ENCODE measurements around the gene SOST.

Gene SOST

DNA sequence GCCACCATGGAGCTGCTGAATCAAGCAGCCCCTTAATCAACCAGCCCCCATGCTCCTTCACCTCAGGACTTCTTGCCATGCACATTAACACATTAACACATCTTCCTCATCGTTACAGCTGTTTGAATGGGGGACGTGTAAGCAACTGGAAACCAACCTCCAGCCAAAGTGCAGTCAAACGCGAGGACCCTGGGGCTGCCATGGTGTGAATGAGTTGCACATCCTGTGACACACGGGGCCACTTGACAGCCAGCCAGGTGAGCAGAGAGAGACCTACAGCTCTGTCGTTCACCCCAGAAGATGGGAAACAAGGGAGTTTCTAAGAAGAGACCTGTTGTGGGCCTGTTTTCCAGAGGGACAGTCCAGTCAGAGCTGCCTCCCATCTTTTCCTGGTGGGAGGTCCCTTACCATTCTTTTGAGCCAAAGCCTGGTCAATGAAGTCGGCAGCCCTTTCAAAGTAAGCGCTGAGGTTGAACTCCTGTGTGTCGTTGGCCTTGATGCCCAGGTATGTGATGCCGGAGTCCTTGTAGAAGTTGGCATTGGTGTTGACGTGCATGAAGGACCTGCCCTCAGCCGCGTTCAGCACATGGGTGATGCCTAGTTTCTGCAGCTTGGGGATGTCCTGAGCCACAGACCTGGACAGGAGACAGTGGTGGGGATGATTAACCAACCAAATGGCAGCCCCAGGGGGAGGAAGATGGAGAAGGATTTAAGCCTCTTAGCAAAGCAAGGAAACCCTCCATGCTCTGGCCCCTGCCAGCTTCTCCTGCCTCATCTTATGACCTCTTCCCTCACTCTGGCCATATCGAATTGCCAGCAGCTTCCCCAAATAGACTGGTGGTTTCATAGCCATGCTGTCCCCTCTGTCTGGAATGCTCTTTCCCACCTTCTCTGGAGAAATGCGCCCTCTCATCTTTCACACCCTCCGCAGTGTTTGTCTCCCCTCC, 16.0 kb upstream of the SOST start:
- DNase-seq = no peak

DNA sequence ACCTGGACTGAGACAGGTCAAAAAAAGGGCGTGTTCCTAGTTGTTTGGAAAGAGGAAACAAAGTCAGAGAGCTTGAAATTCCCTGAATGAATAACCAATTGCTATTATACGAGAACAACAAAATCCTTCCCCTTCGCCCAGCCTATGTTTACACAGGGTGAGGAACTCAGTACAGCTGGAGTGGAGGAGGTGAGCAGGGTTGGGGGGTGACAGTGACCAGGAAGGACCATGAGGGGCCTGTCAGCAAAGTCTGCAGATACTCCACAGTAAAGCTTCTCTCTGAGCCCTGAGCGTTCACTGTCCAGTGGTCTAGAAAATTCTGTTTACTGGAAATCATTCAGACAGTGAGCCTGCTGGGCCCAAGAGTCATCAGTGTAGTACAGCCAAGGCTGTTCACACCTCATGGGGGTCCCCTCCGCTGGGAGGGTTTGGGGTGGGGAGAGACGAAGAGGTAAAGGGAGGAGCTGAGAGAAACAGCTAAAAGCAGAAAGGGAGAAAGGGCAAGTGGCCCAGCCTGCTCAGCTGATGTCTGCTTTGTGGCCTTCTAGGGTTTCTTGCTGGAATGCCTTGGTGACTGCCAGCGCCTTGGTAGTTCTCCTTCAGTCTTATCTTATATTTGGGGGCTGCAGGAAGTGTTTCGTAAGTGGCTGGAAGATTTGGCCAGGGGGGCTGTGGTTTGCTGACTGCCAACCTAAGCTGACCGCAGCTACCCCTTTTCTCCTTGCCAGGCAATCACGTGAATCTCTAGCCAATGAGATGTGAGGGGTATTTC, 14.5 kb upstream of the SOST start:
- no peak for DNase-seq

DNA sequence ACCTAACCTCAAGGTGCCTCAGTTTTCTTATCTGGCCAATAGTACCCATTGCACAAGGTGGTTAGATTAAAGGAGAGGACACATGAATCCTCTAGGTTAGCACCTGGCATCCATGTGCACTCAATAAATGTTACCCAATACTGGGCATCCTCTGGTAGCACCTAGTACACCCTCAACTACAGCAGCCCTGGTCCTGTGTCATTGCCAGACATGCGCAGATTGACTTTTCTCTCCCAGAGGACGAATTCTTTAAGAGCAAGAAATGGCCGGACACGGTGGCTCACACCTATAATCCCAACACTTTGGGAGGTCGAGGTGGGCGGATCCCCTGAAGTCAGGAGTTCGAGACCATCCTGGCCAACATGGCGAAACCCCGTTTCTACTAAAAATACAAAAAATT, 12.9 kb upstream of the SOST start:
- no peak for DNase-seq

DNA sequence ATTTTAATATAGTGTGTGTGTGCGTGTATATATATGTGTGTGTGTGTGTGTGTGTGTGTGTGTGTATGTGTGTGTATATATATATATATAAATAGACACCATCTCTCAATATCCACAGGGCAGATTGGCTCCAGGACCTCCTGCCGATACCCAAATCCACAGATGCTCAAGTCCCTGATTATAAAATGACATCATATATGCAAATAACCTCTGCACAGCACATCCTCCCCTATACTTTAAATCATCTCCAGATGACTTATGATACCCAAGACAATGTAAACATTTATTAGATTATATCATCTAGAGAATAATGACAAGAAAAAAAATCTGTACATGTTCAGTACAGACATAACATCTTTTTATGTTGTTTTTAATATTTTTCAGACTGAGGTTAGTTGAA, 12.4 kb upstream of the SOST start:
- DNase-seq = no peak

DNA sequence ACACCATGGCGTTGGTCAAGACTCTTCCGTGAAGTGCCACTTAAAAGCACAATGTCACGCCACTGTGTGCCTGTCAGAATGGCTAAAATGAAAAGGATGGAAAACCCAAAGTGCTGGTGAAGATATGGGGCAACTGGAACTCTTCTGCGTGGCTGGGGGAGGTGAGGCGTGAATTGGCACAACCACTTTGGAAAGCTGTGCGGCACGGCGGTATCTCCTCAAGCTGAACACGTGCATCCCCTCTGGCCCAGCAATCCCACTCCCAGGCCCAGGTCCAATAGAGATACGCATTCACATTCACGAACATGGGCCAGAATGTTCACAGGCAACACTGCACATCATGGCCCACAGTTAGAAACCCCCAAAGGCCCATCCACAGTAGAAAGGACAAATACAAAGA, 11.3 kb upstream of the SOST start:
- DNase-seq = no peak

DNA sequence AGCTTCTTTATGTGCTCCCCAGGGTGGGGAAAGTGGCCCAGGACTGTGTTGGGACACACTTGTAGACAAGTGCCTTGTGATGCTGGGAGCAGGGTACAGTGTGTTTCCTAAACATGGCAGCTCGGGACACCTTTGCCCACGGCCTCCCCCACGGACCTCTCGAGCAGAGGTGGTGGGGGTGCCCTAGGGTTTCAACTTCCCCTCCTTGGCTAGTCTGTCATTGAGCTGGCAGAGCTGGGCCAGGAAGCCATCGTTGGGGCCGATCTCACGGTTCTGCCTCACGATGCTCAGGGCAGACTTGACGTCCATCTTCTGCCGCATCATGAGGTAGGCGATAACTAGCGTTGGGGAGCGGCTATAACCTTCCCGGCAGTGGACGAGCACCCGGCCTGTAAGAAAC, 10.8 kb upstream of the SOST start:
- no peak for DNase-seq

DNA sequence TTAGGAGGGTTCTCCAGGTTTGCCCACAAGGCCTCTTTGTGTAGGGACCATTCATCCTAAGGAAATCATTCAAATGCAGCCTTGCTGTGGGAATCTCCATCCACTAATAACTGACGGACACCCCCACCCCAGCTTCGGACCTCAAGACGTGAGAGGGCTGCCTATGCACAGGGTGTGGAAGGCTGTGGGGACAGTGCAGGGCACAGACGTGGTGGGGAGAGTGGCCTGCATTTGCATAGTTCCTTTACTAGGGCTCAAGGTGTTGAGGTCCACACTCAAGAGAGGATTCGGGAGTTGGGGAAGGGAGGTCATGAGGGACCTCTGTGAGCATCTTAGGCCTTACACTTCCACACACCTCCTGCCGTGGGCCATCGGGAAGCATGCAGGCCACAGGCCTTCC, 10.4 kb upstream of the SOST start:
- no peak for DNase-seq

DNA sequence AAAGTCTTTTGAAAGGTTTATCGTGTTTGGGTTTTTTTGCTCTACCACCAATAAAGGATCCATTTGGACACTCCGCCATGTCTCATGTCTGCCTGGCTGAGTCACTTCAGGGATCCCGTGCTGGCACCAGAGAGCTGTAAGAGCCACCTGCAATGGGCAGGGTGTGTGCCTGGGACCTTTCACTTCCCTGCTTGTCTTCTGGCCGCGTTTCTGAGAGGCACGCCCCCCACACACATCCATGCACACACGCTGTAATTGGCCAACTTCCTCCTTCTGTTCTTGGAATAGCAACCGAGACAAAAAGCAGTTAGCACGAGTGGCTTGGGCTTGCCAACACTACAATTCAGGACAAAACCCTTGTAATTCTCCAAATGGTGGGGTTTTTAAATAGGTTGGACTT, 9.8 kb upstream of the SOST start:
- no peak for DNase-seq

DNA sequence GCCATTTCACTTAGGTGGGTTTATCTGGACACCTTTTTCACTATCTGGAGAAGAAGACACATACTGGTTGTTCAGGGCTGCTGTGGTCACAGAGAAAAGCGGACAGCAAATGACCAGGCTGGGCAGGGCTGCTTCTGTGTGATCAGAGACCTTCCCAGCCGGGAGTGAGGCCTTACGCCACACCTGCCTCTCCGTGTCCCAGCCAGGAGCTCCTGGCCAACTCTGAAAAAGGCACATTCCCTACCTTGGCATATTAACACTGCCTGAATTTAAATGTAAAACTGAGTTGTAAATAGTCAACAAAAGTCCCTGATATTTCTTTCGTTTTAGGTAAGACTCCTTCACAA, 9.1 kb upstream of the SOST start:
- DNase-seq = no peak

DNA sequence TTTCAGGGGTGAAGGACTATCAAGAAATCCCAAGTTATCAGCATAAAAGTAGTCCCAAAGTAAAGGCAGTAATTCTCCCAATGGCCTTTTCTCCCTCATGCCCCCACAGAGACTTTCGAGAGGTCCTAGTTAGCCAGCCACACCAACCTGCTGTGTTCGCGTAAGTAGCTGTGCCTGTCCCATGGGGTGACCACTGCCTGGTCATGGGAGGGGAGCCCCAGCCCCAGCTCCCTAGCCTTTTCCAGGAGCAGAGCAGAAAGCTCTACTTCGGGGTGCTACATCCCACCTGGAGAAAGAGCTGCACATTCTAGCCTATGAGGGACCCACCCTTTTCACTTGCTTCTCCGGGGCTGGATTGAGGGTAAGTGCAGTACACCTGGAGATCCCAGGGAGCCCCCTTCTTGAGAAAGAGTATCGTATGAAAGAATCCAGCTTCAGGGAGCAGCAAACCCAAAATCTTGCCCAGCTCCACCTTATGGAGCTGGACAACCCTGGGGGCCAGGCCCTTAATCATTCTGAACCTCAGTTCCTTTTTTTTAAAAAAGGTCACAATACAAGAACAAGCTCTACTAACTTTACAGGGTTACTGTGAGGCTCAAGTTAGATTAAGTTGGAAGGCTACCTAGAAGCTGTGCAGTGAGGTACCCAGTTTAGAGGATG, 8.6 kb upstream of the SOST start:
- no peak for DNase-seq

DNA sequence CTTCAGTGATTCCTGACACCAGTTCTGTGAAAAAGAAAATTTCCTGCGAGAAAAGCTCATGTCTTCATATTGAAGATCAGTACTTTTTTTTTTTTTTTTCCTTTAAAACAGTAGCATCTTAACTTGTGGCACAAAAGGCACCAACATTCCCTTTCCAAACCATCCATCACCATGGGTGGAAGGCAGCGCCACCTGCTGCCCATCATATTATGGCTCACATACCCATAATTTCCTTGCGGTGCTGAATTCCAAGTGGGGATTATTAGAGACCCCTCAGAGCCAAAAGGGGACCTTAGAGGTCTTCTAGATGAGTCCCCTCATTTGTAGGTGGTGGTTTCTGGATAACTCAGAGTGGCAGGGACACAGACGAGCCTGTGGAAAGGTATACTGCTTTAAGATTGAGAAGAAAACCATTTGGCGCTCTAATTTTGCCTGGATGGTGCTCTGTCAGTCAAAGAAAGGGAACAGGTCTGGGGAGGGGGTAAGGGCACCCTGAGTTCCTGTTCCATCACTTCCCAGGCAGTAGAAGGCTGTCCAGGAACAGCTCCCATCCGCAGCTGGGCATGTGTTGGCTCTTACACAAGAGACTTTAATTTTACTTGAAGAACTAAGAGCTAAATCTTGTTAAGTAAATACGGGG, 7.9 kb upstream of the SOST start:
- no peak for DNase-seq

DNA sequence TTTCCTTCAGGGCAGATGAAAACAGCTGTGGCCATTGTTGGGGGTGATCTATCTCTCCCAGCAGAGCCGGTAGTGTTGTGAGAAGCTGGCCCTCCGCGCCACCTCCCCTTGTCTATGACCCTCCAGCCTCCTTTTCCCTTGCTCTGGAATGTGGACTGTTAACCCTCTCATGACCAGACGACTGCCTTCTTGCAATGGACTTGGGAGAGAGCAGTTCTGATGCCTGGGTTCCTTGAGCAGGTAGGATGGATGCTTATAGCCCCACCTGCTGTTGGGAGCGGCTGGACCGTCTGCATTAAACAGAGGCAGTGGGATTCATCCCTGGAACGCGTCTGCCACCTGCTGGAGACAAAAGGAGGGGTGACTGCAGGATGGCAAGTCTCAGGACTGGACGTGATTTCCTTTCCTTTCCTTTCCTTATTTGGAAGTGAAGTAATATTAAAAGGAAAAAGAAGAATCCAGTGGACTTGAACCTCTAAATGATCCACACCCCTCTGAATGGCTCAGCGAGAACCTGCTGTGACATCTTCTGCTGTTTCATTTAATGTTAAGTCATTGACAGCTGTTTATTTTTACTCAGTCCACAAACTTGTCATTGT, 1.8 kb upstream of the SOST start:
- peak; percentile 77 for DNase-seq

DNA sequence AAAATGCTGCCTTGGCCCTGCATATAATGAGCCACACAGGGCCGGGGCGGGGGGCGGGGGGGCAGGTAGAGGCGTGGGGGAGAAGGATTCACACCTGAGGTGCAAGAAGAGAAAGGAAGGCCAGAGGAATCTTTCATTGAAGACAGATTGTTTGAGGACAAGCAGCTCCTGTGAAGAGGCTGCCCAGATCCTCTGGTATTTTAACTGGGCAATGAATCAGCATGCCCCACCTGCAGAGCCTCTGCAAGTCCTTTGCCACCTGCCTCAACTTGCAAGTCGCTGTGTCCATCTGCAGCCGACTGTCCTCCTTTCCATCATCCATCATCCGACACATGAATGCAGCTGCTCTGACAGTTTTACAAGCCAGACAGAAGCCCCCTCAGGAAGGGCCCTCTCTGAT, 1.2 kb upstream of the SOST start:
- DNase-seq = no peak

DNA sequence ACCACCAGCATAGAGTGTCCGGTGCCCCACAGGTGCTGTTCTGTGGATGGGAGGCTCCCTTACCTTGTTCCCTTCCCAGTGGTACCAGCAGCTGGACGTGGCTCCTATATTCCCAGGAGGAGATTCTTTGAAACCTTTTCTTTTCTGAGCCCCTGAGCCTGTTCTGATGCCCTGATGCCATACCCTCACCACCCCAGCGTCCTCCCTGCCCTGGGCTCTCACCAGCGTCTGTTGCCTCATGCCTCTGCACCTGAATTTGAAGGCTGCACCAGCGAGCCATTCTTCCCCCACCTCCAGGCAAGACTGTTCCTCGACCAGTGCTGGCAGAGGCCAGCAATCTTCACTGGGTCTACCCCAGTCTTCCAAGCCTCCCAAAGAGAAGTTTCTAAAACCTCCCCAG, 505 bp downstream of the SOST start:
- no peak for DNase-seq

DNA sequence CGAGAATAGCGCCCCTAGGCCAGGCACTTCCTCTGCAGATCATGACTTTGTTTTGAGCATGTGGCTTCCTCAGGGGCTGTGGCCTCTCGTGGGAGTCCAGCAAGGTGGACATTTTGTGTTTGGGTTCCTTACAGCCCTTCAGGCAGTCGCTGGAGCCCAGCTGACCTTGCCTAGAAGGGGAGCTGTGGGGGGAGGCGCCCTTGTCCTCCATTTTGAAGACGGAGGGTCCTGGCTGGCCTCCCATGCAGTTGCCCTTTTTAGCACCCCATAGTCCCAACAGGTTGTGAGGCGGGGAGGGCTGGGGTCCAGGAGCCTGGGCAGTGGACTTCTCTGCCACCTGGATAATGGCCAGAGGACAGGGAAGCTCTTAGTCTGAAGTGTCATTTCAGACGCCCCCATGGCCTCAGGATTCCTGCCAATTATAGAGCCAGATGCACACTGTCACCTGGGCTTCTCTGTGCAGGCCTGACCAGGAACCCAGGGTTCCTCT, 1.4 kb downstream of the SOST start:
- no peak for DNase-seq

DNA sequence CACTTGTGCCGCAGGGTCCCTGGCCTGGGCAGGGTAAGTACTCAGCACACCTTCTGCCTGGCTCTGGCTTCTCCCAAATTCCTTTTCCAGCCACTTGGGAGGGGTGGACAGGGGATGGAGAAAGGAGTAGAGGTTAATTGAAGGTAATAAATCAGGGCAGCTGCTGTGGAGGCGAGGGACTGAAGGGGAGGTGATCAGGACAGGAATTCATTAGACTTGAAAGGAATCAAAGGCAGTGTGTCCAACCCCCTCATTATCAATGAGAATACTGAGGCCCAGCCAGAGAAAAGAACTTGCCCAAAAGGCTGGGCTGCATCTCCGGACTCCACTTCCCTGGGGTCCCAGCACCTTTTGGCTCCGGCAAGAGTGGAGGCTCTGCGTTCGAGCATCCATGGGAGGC, 2.4 kb downstream of the SOST start:
- no peak for DNase-seq

DNA sequence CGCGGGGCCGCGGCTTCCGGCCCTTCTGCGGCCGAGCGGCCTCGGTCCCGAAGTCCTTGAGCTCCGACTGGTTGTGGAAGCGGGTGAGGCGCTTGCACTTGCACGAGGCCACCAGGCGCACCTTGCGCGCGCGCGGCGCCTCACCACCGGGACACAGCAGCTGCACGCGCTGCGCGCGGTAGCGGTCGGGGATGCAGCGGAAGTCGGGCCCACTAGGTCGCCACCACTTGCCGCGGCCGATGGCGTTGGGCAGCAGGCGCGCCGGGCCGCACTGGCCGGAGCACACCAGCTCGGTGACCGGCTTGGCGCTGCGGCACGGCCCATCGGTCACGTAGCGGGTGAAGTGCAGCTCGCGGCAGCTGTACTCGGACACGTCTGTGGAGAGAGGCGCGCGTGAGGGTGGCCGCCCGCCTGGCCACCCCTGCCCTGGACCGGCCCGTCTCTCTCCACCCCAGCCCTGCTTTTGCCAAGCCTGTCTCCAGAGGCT, 3.2 kb downstream of the SOST start:
- DNase-seq = no peak

DNA sequence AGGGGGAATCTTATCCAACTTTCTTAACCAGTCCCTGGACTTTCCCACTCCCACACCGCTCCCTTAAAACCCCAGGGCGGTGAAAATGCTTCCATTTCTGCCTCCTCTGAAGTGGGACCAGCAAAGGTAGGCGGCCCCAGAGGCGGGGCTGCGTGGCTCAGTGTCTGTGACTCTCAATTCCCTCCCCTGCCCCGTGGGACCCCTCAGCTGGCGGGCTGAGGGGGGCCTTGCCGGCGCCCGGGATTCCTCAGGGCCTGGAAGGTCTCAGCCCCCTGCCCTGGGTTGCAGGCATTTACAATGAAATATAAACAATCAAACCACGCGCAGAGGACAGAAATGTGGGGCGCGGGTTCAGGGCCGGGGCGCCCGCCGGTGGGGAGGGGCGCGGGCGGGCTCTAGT, 3.6 kb downstream of the SOST start:
- DNase-seq = no peak

DNA sequence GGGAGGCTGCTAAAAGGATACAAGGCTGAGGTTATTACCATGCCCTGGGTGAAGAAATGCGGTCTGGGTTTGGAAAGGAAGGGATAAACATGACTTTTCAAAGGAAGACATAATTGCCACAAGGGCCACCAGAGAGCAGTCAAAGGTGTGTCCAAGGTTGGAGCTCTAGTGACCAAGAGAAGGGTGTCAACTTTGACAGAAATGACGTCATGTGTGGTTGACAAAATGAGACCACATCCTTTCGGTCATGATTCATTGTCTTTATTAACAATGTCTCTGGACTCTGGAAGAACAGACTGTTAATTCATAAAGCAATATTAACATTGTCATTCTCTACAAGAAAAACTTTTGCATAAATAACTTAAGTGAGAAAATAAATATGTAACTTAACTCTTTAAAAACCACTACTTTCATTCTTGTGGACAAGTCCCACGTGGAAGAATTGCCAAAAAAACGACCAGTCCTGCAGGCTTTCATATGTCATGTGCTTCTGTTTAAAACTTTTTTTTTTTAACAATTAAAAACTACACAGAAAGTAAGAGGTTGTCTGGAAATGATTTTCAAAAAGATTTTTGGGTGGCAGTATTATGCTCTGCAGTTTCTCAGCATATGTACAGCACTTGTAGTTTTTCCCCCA, 5.0 kb downstream of the SOST start:
- DNase-seq = no peak

DNA sequence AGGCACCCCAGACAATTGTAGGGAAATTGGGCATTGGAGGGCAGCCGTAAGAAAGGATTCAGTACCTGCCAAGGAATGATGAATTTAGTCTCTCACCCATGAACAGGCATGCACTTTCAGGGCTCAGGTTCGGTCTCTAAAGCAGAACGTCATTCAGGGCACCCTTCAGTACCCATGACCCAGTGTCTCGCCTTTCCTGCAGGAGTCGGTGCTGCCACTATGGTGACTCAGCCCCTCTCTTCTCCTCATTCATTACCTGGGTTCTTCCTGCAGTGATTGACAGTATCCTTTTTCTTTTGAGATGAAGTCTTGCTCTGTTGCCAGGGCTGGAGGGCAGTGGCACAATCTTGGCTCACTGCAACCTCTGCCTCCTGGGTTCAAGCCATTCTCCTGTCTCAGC, 8.4 kb downstream of the SOST start:
- no peak for DNase-seq

DNA sequence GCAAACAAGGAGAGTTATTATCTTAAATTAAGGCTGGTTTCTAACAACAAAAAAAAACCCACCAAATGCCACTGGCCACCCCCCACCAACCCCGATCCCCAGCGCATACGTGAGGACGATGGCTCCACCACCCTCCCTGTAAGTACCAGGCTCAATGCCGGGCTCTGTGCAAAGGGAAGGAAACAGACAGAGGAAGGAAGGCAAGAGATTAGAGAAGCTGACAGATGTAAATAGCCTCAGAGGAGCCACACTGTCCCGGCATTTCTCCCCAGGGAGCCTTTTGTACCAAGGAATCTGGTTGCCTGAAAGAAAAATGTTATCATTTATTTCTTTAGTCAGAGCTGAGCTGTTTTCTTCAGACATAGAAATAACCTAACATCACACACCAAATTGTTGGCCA, 13.1 kb downstream of the SOST start:
- no peak for DNase-seq

DNA sequence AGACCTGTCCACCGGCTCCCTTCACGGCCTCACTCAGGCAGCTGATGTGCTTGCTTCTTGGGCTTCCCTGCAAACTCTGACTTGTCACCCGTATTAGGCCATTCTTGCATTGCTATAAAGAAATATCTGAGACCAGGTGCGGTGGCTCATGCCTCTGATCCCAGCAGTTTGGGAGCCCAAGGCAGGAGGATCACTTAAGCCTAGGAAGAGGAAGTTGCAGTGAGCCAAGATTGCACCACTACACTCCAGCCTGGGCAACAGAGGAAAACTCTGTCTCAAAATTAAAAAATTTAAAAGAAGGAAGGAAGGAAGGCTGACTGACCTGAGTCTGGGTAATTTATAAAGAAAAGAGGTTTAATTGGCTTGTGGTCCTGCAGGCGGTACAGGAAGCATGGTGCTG, 17.0 kb downstream of the SOST start:
- no peak for DNase-seq

Data from central memory CD4-positive, alpha-beta T cell (primary cell).